ENCODE results near the gene MTA1.

Gene MTA1

GRCh38 chr14:105476831-105477659, 57.4 kb downstream of the MTA1 start:
- no peak for DNase-seq (ENCODE audit: low read depth)

- no peak for DNase-seq (ENCODE audit: low read depth)
Measured at GRCh38 chr14:105477660-105478397, 58.2 kb downstream of the MTA1 start.

DNA sequence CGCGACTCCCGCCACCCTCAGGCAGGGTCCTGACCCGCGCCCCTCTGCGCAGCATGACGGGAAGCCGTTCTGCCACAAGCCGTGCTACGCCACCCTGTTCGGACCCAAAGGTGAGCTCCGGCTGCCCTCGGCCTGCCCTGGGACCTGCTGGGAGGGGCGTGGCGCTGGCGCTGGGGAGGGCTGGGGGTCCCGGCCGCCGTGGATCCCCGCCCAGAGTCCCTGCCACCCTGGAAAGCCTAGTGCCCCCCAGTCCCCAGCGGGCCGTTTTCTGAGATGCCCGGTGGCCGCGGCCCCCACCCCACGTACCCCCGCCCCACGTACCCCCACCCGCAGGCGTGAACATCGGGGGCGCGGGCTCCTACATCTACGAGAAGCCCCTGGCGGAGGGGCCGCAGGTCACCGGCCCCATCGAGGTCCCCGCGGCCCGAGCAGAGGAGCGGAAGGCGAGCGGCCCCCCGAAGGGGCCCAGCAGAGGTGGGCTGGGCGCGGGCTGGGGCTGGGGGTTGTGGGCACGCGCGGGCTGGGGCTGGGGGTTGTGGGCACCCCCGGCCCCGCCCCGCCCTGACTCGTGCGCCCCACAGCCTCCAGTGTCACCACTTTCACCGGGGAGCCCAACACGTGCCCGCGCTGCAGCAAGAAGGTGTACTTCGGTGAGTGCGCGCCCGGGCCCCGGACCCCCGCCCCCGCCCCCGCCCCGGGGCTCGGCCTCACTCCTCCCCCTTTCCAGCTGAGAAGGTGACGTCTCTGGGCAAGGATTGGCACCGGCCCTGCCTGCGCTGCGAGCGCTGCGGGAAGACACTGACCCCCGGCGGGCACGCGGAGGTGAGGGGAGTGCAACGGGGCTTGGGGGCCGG, 59.0 kb downstream of the MTA1 start:
- no peak for DNase-seq (ENCODE audit: low read depth)

DNA sequence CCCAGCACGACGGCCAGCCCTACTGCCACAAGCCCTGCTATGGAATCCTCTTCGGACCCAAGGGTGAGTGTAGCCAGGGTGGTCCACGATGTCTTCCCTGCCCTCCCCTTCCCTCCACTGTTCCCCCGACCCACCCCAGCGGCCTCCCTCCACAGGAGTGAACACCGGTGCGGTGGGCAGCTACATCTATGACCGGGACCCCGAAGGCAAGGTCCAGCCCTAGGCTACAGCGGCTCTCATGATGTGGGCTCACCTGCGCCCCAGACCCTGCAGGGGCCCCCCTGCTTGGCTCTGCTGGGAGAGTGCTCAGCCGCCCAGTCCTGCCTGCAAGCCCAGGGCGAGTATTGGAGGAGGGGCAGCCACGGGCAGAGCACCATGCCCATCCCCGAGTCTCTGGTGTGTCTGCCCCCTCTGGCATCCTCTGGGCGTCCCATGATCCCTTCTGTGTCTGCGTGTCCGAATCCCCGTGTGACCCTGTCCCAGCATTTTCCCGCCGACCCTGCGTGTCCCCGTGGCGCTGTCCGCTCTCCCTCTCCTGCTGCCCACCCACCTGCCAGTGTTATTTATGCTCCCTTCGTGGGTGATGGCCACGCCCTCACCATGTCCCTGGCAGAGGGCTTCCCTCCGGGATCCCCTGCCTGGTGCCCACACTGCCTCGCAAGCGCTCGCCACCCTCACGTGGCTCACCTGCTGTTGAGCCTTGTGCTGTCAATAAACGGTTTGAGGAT, 60.0 kb downstream of the MTA1 start:
- no peak for DNase-seq (ENCODE audit: low read depth)

GRCh38 chr14:105480199-105480746, 60.6 kb downstream of the MTA1 start:
- no peak for DNase-seq (ENCODE audit: low read depth)

GRCh38 chr14:105480807-105481801, 61.5 kb downstream of the MTA1 start:
- peak; percentile 78 for DNase-seq (ENCODE audit: low read depth)

DNA sequence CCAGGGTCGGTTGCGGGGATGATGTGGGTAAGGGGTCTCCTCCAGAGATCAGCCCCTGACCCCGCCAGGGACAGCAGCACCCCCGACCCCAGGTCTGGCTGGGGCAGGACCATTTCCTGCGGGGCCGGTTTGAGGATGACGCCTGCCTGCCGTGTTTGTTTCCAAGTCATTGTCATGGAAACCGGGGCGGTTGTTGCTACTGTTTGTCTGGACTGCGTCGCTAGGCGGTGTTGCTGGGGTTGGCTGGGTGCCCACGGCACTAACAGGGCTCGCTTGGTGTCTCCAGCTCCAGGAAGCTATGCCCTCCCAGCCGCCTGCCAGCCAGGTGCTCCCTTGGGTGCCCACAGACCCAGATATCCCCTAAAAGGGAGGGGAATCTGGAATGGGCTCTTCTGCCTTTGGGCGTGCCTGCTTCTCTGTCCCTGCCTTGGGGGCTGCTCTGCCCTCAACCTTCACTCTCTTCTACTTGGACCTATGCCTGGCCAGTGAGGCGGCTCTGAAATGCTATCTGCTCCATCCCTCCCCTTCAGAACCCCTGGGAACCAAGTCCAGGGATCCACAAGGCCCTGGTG, 62.3 kb downstream of the MTA1 start:
- DNase-seq (ENCODE audit: low read depth), result peak; percentile 93

GRCh38 chr14:105482486-105483110, 63.0 kb downstream of the MTA1 start:
- DNase-seq (ENCODE audit: low read depth), result no peak

GRCh38 chr14:105483300-105484068, 63.9 kb downstream of the MTA1 start:
- DNase-seq (ENCODE audit: low read depth), result no peak

DNA sequence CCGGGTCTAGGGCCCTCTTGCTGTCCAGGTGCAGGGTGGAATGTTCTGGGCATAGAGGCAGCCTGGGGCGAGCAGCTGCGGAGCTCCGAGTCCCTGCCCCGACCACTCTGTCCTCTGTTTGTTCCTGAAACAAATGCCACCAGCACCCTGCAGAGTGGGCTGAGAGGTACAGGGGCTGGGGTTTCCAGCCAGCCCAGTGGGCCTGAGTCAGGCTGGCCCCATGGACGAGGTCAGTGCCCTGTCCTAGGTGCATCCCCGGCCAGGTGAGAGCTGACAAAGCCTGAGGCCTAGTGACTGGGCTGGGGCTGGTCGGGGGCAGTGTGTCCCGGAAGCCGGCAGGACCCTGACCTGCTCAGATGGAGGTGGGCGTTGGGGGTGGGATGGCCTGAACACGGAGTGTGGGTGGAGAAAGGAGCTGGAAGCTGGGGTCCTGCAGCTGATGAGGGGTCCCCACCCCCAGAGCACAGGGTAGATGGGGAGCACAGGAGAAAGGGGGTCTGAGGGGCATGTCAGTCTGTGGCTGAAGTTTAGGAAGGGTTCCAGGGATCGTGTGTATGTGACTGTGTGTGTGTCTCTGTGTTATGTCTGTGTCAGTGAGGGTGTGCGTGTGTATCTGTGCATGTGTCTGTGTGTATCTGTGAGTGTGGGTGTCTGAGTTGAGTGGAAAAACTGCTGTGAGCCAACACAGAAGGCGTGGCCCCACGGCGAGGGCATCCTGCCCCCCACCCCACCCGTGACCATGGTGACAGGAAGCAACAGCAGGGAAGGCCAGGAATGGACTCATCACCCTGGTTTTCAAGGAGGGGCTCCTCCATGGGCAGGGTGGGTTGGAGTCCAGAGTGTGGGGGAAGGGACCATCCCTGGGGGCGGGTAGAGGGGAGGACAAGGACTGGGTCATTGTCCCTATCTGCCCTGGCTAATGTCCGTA, 64.7 kb downstream of the MTA1 start:
- DNase-seq (ENCODE audit: low read depth), result no peak

GRCh38 chr14:105484997-105485393, 65.4 kb downstream of the MTA1 start:
- no peak for DNase-seq (ENCODE audit: low read depth)

- peak; percentile 17 for DNase-seq (ENCODE audit: low read depth)
Measured at GRCh38 chr14:105485739-105486162, 66.1 kb downstream of the MTA1 start.

GRCh38 chr14:105486163-105486973, 66.7 kb downstream of the MTA1 start, which contains the start of gene CRIP1:
Gene CRIP1, plus strand, starts transcription at chr14:105486886. Its CDS starts 374 bp downstream, at chr14:105487260.
- DNase-seq (ENCODE audit: low read depth), result no peak

- no peak for DNase-seq (ENCODE audit: low read depth)
Measured at GRCh38 chr14:105486974-105487448, 67.4 kb downstream of the MTA1 start.

DNA sequence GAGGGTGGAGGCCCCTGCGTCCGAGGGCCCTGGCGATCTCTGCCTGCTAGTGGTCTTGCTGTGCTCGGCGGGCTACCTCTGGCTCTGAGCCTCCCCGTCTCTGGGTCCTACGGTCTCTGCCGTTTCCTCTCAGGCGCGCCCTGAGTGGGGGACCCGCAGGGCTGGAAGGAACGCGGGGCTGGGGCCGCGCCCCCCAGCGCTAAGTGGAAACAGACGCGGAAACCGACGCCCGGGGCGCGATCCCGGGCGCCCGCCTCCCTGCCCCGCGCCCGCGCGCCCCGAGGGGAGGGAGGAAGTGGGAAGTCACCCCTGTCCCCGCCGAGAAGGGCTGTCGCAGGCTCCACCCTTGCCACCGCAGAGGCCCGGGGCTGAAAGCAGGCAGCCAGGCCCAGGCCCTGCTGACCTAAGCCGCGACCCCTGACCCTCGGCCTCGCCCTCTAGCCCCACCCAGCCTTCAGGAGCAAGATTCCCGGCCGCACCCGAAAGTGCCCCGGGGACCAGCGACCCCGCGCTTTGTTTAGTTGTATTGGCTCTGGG, 67.9 kb downstream of the MTA1 start:
- DNase-seq (ENCODE audit: low read depth), result no peak

All from amniotic epithelial cell (primary cell).